Right ventricle myocardium superior (tissue), 1 donor: ENCODE data around the gene TMEM63B. TPM values are rescaled to one million over a fixed set of nuclear protein-coding genes. Genes with fewer than 3 reads are reported as not detected.
"Not testable (repeated sequence)": the region's sequence is repeated elsewhere in the genome, so short reads cannot be mapped to it uniquely, and the experiment has no call there.

Experiments
- ATAC-seq: fragments of 200-7000 bp; cut with Tn5 transposase; one replicate; pipeline ENCODE4 v1.9.1; 2020; ENCODE audit warnings: mild to moderate bottlenecking; ENCODE audit not compliant: poor library complexity
- DNase-seq: peaks from one replicate; pipeline ENCODE4 v3.0.0-alpha.2; 2020
- intact Hi-C: fragments of 100-400 bp; cut with DNase I; formaldehyde crosslinking; loops from one replicate; pipeline ENCODE4 v1.11.2; 2022
- total RNA-seq: library from RNA; stranded (reverse); fragmentation: NEBNext Ultra II Directional; extraction: Animal tissue kit (Norgen Biotek cat#: 25700); gene quantifications from one replicate; pipeline ENCODE4 v1.2.1, GENCODE V29; 2021
- donor health status: DM: no; HTN: yes; CAD: no; lungs with severe emphysema.

The TMEM63B gene
- total RNA-seq, 1 donor from 2014 or later, result 46.3 TPM

DNA sequence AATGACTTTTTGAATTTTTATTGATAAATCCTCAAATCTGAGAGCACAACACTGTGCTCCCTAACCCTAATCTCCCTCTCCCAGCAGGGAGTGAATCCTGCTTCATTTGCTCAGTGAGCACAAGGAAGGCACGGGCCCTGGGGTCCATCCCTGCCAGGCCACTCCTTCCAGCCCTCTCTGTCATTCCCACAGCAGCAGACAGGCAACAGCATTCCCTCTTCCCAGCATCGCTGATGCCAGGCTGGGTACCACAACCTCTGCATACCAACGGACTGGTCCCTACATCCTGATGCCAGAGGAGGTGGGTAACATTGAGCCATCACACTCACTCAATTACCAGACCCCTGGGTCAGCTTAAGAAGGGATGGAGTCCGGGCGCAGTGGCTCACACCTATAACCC, 34.3 kb upstream of the TMEM63B start:
- DNase-seq (no peak), ATAC-seq (no peak)
- intact Hi-C loops, result no loop called here

DNA sequence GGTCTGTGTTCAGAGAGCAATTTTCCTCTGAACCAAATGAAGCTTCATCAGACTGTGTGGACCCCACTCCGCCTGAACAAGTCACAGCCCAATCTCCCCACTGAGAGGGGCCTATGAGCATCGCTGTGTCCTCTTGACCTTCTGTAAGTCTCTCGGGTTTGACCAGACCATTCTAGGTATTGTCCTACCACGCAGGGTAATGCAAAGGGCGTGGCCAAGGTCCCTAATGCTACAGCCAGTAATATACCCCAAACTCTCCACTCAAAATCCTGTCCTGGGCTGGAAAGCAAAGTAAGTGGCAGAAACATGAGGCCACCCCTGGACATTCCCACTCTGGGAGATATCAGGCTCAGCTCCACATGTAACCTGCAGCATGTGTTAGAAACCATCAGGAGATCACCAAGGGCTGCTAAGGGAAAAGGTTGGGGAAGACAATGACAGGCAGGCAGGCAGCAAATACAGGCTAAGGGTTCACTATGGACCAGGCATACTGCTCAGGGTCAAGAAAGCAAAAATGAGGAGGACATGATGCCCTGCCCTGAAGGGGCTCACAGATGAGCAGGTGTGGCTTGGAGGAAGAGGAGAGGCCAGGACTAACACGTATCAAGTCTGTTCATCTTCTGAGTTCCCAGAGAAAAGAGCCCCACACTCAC, 33.5 kb upstream of the TMEM63B start:
- no peak for ATAC-seq
- no peak for DNase-seq
- intact Hi-C loops, result no loop called here

- DNase-seq, result no peak
- no peak for ATAC-seq
- intact Hi-C loops, result no loop called here
Observed at GRCh38 chr6:44094403-44095242, 32.7 kb upstream of the TMEM63B start.

DNA sequence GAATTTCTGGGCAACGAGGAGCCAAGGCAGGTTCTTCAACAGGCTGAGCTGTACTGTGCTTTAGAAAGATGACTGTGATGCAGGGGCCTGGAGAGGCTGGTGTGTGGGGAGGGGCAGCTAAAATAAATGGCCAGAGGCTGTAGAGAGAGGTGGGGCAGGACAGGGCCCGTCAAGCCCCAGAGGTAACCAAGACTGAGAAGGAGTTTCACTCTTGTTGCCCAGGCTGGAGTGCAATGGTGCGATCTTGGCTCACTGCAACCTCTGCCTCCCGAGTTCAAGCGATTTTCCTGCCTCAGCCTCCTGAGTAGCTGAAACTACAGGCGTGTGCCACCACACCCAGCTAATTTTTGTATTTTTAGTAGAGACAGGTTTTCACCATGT, 32.1 kb upstream of the TMEM63B start:
- ATAC-seq, DNase-seq, intact Hi-C loops: not testable (repeated sequence)

GRCh38 chr6:44096612-44097011, 30.7 kb upstream of the TMEM63B start:
- intact Hi-C loops, result loop anchor here (2.0 kb wide), 1 partner anchor 242 kb away; no protein-coding TSS in a partner anchor

DNA sequence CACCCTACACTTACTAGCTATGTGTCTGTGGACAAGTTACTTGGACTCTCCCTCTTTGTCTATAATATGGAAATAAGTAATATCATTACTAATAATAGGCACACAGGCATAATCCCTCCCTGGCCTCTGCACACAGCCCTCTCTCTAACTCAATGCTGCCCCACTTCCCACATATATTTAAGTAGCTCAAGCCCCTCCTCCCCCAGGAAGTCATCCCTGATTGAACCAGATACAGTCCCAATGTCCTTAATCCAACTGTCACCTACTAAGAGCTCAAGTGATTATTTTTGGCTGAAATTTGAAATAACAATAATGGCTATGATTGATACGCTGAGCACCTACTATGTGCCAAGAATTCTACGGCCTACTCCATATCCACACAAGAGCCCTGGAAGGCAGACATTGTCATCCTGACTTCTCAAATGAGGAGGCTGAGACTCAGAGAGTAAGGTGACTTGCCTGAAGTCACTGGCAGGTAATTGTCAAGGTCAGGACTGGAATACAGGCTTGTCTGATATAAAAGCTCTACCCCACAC, 29.5 kb upstream of the TMEM63B start:
- DNase-seq (no peak), ATAC-seq (no peak)
- intact Hi-C loops, result loop anchor here (2.0 kb wide), 2 partner anchors 55 to 241 kb away; no protein-coding TSS in a partner anchor

More at GRCh38 chr6:44096612-44097011, 30.7 kb upstream of the TMEM63B start:
- DNase-seq, result peak; percentile 81
- ATAC-seq, result peak; percentile 88

GRCh38 chr6:44099192-44099591, 28.2 kb upstream of the TMEM63B start:
- ATAC-seq (no peak), DNase-seq (no peak)
- intact Hi-C loops, result loop anchor here (2.0 kb wide), 1 partner anchor 54 kb away; no protein-coding TSS in a partner anchor

GRCh38 chr6:44100088-44100550, 27.2 kb upstream of the TMEM63B start:
- DNase-seq (no peak), ATAC-seq (peak; percentile 48)
- intact Hi-C loops, result no loop called here

GRCh38 chr6:44101832-44102231, 25.5 kb upstream of the TMEM63B start:
- intact Hi-C loops, result no loop called here
- ATAC-seq, result no peak

GRCh38 chr6:44102527-44102926, 24.8 kb upstream of the TMEM63B start:
- intact Hi-C loops, result no loop called here
- DNase-seq (no peak), ATAC-seq (no peak)

More at GRCh38 chr6:44101832-44102231, 25.5 kb upstream of the TMEM63B start:
- no peak for DNase-seq

DNA sequence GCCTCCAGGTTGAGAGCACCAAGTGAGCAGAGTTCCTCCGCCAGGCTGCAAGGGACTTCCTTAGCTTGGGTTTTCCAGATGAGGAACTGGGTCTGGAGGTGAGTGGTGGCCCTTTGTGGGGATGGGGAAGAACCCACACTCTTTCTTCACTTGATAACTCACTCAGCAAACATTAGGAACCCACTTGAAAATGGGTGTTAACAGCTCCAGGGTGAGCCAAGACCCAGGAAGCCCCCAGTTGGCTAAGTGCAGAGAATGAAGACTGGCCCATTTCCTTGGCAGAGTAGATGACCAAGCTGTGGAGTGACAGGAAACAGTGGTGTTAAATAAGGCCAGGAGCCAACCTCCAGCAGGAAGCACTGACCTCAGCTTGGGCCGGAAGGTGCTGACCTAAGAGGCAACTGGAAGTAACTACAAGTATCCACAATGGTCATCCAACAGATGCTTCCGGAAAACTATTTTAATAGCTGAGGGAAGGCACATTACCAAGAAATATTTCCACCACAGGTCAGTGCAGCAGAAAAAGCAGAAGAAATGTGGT, 22.8 kb upstream of the TMEM63B start:
- DNase-seq, result peak; percentile 69
- ATAC-seq, result peak; percentile 57
- intact Hi-C loops, result no loop called here

DNA sequence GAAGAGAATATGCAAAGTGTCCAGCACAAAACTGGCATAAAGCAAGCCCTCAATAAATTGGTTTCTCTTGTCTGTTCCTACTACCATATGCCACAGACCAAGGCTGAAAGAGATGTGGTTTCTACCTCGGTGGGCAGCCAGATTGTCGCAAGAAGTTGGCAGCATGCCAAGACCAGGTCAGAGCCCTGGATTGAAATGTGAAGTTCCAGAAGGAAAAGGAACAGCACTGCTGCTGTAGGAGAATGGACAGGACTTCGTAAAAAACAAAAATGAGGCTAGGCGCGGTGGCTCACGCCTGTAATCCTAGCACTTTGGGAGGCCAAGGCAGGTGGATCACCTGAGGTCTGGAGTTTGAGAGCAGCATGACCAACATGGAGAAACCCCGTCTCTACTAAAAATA, 22.2 kb upstream of the TMEM63B start:
- intact Hi-C loops, result no loop called here
- no peak for DNase-seq
- ATAC-seq, result no peak

- no peak for DNase-seq
- no peak for ATAC-seq
- intact Hi-C loops, result no loop called here
Observed at GRCh38 chr6:44105993-44106740, 21.2 kb upstream of the TMEM63B start.

DNA sequence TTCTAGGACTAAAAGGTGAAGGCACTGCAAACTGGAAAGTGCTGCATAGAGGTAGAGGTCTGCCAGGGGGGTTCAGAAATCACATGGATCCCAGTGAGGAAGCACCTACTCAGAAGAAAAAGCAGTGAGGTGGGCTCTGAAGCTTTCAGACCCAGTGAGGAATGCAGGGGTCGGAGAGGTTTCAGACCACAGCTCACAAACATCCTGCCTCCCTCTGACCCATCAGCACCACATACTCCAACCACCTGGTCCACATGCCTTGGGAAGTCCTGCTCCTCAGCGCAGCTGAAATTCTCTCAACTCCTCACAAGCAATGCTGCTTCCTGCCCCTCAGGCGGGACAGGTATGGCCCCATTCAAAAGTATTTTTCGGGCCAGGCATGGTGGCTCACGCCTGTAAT, 20.3 kb upstream of the TMEM63B start:
- intact Hi-C loops, result no loop called here
- ATAC-seq, result no peak
- no peak for DNase-seq

DNA sequence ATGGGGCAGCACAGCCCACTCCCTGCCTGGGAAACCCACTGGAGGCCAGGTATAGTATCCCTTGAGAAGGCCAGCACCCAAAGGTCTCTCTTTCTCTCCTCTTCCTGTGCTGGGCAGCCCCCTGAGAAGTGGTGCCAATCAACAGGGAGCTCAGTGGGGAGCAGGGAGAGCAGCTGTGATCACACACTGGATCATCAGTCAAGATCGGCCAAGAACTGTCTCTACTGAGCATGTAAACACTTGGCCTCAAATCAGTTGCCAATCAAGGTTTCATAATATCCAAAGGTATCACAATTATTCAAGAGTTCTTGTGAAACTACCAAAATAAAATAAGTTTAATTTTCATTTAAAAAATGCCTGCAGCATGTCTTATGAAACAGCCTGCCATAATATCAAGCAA, 18.9 kb upstream of the TMEM63B start:
- intact Hi-C loops, result no loop called here
- ATAC-seq (no peak), DNase-seq (no peak)

- DNase-seq, result no peak
- no peak for ATAC-seq
- intact Hi-C loops, result no loop called here
Observed at GRCh38 chr6:44109212-44109611, 18.1 kb upstream of the TMEM63B start.

GRCh38 chr6:44110005-44110676, 17.2 kb upstream of the TMEM63B start:
- intact Hi-C loops, result no loop called here
- DNase-seq (no peak), ATAC-seq (peak; percentile 88)

GRCh38 chr6:44110966-44111365, 16.4 kb upstream of the TMEM63B start:
- intact Hi-C loops, result no loop called here
- no peak for ATAC-seq
- no peak for DNase-seq
